Fibroblast of peridontal ligament (primary cell): Measurements from ENCODE around the gene CD58.
"Not testable (repeated sequence)": the region's sequence is repeated elsewhere in the genome, so short reads cannot be mapped to it uniquely, and the experiment has no call there.

ENCODE experiments used
- DNase-seq: peaks from one replicate; pipeline ENCODE4 v3.0.0-alpha.2; 2010; ENCODE audit errors: extremely low read depth

Gene CD58, protein sequence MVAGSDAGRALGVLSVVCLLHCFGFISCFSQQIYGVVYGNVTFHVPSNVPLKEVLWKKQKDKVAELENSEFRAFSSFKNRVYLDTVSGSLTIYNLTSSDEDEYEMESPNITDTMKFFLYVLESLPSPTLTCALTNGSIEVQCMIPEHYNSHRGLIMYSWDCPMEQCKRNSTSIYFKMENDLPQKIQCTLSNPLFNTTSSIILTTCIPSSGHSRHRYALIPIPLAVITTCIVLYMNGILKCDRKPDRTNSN

DNA sequence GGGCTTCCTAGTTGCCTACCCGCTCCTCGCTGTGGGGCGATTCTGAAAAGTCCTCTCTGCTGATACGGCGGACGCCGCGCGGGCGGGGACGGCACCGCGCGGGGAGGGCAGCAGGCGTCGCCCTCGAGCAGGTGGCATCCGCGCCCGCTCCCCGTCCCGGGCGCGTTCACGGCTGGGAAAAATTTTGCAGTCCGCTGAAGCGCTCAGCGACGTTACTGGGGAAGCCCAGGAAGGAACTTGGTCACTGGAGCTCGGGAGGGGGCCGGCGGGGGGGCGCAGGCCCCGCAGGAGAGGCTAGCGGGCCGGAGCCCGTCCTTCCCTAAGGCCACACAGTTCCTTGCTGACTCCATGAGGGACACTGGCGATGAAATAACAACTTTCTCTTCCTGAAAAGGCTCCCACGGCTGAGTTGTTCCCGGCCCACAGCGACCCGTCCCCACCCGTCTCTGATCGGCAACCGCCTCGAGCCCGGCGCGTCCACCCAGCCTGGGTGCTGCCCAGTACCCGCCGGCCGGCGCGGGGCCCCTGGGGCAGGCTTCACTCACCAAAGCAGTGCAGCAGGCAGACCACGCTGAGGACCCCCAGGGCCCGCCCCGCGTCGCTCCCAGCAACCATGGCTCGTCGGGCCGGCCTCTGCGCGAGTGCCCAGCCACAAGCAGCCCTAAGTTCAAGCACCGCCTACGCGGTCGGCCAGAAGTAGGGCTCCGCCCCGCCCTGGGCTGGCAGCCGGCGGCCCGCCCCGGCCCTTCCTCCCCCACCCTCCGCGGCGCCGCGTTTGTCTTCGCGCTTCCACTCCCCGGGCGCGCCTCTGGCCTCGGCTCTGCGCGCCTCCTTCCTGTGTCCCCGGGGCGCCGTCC lies at the start of gene CD58:
CD58 (minus strand) TSS at position 669 of the 857 bp plus-strand sequence; CDS start at position 615, 54 bp downstream.
- DNase-seq, result peak; percentile 62

DNA sequence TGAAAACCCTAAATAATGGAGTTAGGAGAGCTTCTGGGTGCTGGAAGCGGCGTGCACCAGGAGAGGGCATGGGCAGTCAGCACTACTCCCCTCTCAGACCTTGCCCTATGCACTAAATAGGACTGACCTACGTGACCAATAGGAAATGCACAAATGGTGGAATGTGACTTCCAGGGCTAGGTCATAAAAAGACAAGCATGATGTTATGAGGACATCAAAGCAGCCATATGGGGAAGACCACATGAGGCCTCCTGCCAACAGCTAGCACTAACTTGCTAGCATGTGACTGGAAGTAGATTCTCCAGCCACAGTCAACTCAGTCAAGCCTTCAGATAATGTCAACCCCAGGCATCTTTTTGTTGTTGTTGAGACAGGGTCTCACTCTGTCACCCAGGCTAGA lies 49.6 kb upstream of the CD58 start:
- not testable (repeated sequence) for DNase-seq

GRCh38 chr1:116619106-116619505 lies 48.3 kb upstream of the CD58 start:
- not testable (repeated sequence) for DNase-seq

GRCh38 chr1:116617808-116618207 lies 47.0 kb upstream of the CD58 start:
- not testable (repeated sequence) for DNase-seq

GRCh38 chr1:116613825-116614224 lies 43.0 kb upstream of the CD58 start:
- DNase-seq, result not testable (repeated sequence)

DNA sequence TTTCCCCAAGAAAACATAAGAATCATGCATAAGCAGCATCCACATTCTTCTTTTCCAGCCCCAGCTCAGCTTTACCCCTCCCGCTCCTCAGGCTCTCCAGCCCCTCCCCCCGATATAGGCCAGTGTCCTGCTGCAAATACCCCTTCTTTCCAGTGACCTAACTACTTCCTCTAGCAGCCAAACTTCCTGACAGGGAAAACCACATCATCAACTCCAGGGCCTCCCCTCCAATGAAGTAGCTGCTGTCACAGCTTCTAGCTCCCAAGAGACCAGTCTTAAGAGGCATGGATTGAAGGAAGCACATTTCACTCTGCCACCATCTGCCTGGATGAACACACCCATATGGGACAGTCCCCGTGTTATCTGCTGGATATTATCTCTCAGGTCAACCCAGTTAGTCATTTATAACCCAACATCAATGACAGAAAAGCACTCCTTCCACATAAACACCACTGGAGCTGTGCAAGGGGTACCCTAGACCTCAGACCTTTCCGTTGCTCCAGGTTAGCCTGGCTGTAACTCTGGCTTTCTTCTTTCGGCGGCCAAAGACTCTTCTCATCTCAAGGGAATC lies 39.1 kb upstream of the CD58 start:
- not testable (repeated sequence) for DNase-seq

DNA sequence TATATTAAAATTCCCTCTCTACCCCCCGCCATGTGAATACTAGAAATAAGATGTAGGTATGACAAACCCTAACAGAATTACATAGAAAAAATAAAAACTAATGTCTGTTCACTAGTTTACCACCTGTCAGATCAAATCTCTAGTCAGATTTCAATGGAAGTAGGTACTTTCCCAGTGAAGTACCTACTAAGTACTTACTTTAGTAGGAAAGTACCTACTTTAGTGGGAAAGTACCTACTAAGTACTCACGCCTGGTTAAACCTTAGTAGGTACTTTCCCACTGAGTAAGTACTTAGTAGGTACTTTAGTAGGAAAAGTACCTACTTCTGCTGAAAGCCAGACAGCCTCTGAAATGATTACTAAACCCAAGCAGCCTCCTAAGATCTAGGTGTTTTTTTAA lies 38.0 kb upstream of the CD58 start:
- not testable (repeated sequence) for DNase-seq

GRCh38 chr1:116608151-116608550 lies 37.3 kb upstream of the CD58 start:
- DNase-seq, result not testable (repeated sequence)

DNA sequence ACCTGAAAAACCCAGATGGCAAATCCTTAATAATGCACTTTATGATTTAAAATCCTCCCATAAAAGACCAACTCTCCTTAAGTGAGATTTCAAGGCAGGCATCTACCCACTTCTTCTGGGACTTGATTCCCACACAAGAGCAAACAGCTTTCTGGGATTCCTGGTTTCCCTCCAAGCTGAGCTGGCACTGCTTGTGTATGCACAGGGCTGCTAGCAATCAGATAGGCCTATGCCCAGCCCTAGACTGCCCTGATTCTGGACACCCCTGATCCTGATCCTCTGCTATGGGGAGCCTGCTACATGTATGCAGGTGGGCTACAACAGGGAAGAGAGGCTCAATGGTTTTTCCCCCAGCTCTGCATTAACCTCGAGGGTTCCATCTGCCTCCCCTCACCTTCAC lies 36.6 kb upstream of the CD58 start:
- DNase-seq, result not testable (repeated sequence)

DNA sequence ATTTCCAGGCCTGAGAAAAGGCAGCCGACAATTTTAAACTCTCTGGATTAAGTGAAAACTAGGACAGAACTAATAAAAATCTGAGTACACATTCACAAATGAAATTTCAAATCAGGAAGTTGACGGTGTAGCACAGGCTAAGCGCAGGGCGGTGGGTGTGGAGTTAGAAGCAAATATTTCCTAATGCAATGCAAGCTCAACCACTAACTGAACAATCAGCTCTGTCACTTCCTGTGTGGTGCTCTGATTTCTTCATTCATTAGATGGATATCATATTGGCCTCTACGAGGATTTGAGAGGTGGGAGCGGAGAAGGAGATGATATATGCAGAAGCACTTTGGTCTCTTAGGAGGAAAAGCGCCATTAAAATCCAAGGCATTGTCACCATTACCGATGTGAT lies 35.2 kb upstream of the CD58 start:
- not testable (repeated sequence) for DNase-seq

- DNase-seq, result no peak
Observed at GRCh38 chr1:116605315-116605714, 34.5 kb upstream of the CD58 start.

DNA sequence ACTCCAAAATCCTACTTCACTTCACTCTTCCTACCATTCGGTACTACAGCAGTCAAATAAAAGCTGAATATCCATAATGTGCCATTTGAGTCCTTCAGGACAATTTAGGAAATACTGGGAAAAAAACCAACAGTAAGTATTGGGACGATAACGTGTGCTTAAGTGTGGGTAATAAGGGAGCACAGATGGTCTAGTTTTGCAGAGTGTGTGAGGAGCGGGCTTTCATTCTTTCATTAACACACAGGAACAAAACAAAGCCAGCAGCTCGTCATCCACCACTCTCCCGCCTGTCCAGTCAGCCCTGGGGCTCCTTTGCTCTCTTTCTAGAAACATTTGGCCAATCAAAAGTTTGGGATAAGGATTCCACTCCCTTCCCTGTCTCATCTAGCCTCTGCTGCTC lies 33.6 kb upstream of the CD58 start:
- DNase-seq, result not testable (repeated sequence)

DNA sequence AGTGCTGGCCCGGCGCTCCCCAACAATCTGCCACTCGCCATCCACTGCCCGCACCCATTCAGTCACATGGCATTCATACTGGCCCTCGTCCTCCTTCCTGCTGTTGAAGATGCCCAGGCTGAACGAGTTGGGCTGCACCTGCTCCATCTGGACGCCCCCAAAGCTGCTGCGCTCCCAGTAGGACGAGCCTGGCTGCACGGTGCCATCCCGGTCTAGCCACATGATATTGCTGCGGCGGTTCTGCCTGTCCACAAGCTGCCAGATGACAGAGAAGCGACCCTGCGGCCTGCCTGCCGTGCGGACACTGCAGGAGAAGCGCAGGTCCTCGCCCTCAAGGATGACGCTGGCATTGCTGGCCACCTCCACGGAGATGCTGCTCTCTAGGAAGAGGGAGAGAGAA lies 32.8 kb upstream of the CD58 start:
- DNase-seq, result not testable (repeated sequence)

GRCh38 chr1:116599369-116599768 lies 28.5 kb upstream of the CD58 start:
- DNase-seq, result not testable (repeated sequence)

DNA sequence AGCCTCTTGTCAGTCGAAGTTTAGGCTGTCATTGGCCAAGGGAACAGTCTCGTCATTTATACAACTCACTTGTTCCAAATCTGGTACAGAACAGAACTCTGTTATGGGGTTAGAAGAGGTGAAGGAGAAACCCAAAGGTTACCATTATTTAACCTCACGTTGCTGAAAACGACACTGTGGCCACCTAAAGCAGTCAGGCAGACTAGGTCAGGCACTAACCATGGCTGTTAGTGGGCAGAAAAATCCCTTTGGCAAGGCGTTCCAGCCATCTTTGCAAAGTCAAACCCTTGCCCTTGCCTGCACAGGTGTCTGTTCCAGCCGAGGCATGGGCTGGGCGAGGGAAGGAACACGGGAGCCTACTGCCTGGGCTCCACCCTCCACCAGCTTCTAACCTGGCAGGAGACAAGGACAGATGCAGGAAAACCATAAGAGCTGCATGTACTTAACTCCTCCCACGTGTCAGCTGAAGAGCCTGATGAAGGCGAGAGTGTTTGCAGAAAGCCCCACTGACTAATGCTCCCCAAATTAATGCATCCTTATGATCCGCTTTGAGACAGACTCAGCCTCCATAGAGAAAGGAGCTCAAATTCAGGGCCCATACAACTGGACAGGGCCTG lies 27.7 kb upstream of the CD58 start:
- not testable (repeated sequence) for DNase-seq

- not testable (repeated sequence) for DNase-seq
Observed at GRCh38 chr1:116597388-116597787, 26.6 kb upstream of the CD58 start.

DNA sequence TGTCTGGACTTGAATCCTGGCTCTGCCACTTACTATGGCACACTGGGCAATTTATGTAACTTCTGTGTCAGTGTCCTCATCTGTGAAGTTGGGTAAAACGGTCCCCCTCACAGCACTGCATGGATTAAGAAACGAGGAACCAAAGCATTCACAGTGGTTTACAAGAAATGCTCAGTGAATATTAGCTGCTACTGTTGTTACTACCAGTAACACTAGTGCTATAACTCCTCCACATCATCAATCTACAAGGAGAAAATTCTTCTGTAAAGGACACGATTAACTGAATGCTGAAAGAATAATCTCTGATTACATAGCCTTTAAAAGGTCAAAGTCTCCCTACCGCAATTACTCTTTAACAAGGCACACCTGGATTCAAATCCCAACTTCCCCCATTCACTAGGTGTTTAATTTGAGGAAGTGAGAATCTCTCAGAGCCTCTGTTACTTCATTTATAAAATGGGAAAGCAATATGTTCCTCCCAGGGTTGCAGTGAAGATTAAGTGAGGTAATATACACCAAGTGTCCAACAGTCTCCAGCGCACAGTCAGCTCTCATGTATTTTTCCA lies 26.0 kb upstream of the CD58 start:
- not testable (repeated sequence) for DNase-seq

DNA sequence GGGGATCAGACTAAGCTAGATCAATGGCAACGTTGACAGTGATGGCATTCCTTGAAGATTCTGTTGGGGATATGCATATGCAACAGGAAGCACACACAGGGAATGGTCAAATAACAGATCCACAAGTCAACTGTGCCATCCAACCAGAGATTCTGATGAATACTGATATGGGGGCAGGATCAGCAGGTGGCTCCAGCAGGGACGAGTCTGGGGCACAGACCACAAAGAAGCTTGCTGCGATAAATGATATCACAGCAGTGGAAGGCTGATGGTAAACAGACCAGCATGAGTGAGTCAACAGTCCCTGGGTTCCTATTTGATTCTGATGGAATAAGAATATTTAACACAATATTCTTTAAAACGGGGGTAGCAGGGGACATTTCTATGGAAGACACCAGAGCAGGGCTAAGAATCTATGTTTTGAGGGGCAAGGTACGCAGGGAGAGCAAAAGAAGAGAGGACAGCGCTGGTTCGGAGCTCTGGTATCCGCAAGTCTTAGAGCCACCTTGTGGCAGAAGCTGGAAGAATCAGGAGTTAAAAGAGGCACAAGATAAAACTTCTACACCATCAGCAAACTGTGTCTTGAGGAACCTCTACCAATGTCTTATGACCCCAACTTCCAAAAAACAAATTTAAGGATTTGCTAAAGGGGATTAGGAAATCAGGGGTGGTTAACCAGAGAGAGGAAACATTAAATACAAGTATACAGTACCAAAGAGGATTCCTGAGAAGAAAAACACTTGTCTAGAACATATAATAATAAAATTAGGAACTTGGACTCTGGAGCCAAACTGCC lies 25.3 kb upstream of the CD58 start:
- peak; percentile 52 for DNase-seq

GRCh38 chr1:116595065-116595840 lies 24.4 kb upstream of the CD58 start:
- DNase-seq, result peak; percentile 17

DNA sequence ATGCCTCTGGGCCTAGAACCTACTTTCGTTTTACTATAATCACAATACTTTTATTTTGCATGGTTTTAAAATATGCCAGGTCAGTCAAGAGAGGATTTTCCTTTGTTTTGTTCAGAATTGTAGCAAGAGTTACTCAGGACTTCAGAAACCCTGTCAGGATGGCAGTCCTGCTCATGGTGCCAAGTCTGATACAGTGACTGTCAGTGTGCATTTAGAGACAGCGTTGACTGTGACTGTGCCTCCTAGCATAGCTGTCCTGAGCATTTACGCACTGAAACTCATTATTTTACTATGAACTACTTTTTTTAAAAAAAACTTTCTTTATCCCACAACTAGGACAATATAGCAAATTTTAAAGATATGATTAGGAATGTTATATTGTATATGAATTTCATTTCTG lies 23.2 kb upstream of the CD58 start:
- DNase-seq, result not testable (repeated sequence)
